Stimulated activated CD4-positive, alpha-beta T cell treated with anti-CD3 and anti-CD28 coated beads, Interleukin-4, amount 100 ng/mL, for 24 hours (primary cell): ENCODE measurements around the gene PCDH15.

Experiments
- DNase-seq: peaks from one replicate; pipeline ENCODE4 v3.0.0-alpha.2; 2020

The PCDH15 gene

DNA sequence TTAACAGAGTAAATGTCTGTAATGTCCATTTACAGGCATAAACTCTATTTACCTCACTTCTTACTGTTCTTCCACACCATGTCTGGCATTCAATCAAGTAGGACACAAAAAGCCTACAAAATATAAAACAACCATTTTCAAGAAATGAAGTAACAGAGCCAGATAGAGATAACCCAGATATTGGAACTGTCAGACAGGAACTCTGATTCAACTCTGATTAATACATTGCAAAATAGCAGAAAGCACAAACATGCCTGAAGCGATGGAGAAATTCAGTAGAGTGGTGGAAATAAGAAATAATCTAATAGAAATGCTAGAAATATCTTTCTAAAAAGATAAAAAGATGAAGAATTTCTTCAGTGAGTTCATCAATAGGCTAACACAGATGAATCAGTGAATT is 964.4 kb downstream of the PCDH15 start:
- DNase-seq: no peak

DNA sequence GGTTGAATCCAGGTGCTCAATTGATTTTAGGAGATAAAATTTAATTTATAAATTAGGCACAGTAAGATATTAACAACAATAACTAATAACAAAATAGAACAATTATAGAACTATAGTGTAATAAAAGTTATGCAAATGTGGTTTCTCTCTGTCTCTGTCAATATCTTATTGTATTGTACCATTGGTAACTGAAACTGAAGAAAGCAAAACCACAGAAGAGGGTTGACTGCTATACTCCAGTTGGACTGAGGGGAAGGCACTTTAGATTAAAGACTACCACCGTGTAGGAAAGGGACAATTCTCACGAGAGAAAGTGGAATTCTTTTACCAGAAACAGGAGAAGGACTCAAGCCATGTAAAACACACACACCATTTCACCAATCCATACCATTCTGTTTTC is 967.1 kb downstream of the PCDH15 start:
- no peak for DNase-seq

DNA sequence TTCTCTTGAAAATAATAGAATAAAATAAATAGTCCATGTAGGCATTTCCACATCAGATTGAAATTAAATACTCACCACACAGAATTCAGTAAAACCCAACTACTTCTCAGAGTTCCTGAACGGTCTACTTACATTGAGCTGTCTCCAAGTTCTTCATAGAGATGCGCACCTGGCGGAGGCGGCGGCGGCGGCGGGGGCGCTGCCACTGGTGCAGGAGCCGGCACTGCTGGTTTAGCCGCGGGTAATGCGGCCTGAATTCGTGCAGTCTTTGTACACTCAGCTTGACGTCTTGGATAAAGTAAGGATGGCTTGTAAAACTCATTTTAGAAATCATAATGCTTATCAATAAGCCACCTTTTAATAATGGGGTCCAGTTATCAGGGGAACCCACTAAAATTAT is 973.8 kb downstream of the PCDH15 start:
- DNase-seq: no peak

DNA sequence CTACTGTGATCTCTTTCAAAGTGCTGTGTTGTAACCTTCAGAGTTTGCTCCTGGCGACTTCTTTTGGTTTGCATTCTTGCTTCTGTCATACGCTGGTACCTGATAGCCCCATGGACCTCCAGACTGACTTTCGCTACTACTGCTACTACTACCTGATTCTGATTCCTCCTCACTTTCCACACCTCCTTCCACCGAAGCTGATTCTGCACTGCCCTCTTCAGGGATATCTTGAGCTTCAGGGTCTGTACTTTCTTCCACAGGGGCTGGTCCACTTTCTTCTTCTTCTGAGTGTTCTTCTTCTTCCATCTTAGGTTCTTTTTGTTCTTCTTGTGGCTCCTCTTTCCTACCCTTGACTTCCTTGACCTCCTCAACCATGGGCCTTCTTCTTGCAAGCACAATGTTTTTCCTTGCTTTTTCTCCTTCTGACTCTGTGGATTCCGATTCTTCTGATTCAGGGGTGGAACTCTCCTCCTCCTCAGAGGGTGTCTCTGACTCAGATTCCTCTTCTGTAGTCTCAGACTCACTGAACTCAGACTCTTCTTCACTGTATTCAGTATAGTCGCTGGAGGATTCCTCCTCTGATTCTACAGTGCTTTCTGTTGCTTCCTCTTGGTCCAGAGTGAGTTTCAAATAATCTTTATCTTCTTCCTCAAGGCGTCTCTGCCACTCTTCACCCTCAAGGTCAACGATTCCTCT is 992.2 kb downstream of the PCDH15 start:
- DNase-seq: no peak

DNA sequence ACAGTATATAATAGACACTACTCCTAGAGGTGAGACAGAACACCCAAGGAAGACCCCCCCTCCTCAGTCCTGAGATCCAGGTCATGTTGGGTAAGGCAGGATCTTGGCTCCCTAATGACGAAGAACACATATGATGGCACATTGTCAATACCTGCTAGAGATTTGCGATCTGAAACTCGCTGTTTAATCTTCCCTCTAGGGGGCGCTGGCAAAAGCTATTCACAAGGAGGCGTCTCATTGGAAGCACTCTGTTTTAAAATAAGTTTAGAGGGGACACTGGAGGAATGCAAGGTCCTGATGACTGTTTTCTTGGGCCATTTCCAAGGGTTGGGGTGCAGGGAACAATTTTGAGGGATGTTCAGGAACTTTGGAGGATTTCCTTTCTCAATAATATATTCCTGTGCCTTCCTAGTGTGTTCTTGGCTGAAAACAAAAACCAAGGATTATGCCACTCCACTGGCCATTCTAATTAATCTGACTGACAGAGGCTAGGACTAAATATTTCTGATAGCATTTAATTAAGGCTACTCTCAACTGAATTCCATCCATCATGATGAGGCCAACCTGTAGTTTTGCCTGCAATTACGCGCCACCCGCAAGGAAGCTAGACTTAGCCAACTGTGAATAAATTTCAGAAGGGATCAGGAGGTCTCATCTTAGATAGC is 1014.7 kb downstream of the PCDH15 start:
- DNase-seq: no peak

DNA sequence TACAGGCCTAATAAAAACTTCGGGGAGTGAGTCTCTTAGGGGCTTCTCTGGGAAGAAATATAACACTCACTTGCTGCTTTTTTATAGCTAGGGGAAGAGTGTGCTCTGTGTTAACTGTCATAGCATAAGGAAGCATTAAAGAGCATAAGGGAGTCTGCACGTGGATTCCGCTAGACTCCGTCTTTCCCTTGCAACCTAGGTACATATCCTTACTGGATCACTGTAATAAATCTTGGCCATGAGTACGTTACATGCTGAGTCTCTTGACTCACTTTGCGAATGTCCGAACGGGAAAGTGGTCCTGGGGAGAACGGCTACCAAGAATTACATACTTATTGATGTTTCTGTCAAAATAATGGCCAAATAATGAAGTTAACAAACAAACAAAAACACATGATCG is 1029.3 kb downstream of the PCDH15 start:
- no peak for DNase-seq

DNA sequence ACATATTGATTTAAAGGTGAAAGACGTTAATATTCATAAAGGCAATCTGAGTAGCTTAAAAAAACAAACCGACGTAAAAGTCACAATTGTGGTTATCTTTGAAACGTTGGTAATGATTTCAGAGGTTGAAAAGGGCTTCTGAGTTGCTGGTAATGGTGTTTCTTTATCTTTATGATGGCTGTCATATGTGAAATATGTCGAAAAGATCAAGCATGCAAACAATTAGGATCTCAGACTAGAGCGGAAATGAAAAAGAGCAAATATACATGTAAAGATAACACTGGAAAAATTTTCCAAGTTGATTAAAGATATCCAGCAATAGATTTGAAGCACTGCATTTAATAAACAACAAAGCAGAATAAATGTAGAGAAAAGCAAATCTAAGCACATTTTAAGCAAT is 1030.1 kb downstream of the PCDH15 start:
- no peak for DNase-seq

DNA sequence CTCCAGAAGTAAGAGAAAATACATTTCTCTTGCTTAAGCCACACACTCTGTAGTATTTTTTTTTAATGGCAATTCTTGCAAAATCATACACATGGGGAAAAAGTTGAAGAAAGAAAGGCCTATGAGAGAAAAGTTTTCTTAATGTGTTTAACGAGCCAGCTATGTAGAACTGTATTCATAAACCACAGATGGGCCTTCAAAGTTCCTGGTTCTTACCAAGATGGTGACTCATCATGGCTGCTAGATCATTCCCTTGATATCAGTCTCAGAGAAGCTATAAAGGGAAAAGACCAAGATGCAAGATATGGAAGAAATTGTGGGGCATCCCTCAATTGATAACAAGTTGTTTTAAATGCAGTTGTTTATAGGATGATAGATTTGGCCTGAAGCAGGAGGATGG is 1035.7 kb downstream of the PCDH15 start:
- DNase-seq: no peak

DNA sequence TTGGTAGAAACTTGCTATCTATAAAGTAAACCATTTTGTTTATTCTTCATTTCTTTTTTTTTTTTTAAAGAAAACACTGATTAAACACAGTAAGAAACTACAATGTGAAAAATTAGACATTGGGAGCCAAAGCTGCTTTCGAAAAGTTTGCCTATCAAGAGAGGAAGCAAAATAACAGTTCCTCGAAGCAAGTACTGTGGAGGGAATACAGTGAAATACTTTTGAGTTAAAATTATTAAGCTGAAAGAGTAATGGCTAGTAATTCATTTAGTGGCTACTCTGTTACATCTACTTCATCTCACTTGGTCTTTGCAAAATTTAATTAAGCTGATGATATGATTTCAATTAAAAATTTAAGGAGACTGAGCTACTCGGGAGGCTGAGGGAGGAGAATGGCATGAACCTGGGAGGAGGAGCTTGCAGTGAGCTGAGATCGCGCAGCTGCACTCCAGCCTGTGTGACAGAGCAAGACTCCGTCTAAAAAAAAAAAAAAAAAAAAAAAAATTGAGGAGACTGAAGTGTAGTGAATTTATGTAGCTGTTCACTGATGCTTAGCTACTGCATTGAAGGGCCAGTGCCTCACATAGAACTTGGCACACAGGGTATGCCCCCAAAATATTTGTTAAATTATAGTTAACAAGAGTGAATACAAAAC is 1046.3 kb downstream of the PCDH15 start:
- DNase-seq: no peak
